GM19438 (cell line): ENCODE results near the gene KCTD5.
"Not testable (repeated sequence)": the region's sequence is repeated elsewhere in the genome, so short reads cannot be mapped to it uniquely, and the experiment has no call there.

Experiments
- ATAC-seq: cut with Tn5 transposase; IDR thresholded peaks from one replicate; pipeline ENCODE4 v1.9.1; 2021; ENCODE audit warnings: low read depth; ENCODE audit not compliant: unreplicated experiment

Gene KCTD5

DNA sequence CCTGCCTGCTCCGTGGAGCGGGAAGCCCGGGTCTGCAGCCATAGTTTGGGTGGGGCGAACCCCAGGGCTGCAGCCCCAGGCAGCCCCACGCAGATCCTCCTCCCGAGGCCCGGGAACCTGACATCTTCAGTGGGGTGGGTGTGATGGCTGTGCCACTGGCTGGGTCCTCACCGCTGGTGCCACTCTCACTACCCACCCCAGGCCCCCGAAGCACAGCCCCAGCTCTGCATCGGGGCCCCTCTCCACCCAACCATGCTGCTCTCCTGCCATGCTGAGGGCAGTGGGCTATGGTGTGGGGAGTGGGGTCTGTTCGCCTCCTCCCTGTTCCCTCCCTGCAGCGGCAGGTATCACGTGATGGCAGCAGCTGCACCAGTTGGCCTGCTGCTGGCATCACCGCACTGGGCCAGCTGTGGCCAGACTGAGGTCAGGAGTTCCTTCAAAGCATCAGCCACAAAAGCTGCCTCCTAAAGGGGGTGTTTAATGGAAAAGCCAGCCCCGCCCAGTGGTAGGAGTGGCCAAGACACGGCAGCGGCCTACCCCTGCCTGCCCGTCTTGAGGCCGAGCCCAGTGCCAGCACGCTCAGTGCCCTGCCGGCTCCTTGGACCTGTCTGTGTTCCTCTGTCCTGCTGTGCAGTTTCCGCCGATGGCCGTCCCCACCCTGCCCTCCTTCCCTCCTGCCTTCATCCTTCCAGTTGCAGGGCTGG lies 10.8 kb downstream of the KCTD5 start:
- no peak for ATAC-seq

- ATAC-seq = not testable (repeated sequence)
These were observed 14.4 kb downstream of the KCTD5 start for GRCh38 chr16:2696601-2697250.

DNA sequence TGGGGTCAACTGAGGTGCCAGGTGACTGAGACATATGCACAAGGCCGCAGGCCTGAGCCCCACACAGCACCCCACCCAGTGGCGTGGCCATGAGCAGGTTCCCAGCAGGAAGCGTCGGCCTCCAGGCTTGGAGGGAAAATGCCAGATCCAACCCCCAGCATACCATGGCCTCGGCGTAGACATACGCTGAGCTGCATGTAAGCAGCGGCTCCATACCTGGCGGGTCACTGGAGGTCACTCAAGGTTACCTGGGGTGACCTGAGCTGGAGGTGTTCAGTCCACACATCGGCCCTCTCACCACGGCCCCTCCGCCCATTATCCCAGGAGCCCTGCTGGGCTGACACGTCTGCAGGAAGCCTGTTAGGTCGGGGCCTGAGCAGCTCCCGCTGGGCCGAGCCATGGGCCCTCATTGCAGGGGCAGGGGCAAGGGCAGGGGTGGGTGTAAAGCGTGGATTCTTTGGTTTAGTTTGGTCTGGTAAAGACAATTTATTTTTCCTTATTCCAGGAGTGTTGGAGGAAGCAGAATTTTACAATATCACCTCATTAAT lies 15.2 kb downstream of the KCTD5 start:
- ATAC-seq = no peak

DNA sequence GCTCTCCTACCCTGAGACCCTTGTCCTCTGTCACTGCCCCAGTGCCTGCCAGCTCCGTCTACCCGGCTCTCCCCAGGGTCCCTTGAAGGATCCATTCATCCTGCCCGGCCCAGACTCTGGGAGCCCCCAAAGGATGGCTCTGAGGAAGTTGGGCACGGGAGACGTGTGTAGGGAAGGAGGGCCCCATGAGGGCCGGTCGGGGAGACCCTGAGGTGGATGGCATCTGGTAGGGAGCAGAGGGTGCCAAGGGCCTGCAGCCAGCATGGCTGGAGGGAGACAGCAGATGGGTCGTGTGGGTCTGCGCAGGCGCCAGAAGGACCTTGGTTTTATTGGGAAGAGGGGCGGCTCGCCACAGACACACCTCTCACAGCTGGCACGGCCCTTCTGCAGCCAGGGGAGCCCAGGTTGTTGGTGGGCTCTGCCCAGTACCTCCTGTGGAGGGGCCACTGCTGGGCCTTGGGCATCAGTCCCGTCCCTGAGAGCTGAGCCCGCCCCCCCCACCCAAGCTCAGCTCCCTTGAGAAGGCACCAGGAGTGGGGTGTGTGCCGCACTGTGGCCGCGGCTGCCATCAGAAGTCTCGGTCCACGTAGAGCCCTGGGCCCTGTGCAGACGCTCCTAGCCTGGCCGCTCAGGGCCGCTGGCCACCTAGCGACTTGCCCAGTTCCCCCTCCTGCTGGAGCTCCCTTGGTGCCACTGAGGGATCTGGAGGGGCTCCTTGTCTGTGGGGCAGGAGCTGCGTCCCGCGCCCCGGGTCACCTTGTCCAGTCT lies 16.0 kb downstream of the KCTD5 start:
- ATAC-seq = no peak

DNA sequence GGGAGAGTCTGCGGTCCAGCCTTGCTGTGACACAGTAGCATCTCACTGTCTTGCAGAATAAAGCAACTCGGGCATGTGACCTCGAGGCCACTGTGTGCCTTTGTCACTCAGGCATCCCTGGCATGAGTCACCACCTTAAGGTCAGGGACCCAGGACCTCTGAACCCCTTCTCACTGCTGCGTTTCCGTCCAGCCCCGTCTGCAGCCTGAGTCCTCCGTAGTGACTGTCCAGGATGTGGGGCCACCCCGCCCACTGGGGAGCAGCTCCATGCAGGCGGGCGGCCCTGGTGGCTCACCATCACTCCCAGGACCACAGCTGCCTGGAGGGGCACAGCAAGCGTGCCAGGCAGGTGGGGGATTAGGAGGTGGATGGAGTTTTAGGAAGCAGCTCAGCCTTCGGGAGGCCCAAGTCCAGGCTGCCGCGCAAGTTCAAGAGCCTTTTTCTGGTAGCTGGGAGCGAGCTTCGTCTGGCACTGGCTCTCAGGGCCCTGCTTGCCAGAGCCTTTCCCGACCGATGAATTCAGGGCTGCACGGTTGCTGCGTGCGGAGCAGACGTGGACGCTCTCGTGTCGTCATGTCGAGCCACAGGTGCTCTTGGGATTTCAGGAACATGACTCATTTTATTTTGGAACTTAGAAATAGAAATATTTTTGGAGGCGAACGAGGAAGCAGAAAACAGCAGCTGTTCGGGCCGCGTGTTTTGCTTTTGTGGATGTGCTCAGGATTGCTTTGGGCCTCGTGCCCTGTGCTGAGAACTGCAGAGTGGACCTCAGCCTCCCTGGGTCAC lies 16.8 kb downstream of the KCTD5 start:
- ATAC-seq = no peak

GRCh38 chr16:2699791-2700600 lies 17.7 kb downstream of the KCTD5 start:
- no peak for ATAC-seq

DNA sequence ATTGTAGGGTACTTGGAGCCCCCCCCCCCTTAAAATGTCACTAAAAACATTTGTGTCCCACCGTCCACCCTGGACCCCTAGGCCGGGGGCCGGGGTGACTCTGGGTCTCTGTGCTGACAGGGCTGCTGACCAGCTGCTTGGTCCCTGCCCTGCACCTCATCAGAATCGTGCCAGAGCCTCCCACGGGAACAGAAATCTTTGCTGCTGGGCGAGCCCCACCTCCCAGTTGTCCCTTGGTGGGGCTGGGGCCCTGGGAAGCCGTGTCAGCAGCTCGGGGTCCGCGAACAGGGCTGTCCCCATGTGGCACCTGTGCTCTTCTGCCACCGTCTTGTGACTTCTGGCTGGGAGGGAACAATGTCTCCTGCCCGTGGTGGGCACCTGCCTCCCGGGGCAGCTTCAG lies 18.5 kb downstream of the KCTD5 start:
- ATAC-seq = no peak

- no peak for ATAC-seq
These were observed 18.9 kb downstream of the KCTD5 start for GRCh38 chr16:2701272-2701671.

GRCh38 chr16:2701713-2702437 lies 19.6 kb downstream of the KCTD5 start:
- no peak for ATAC-seq

GRCh38 chr16:2702438-2702825 lies 20.1 kb downstream of the KCTD5 start:
- no peak for ATAC-seq

GRCh38 chr16:2702871-2703745 lies 20.8 kb downstream of the KCTD5 start:
- no peak for ATAC-seq

DNA sequence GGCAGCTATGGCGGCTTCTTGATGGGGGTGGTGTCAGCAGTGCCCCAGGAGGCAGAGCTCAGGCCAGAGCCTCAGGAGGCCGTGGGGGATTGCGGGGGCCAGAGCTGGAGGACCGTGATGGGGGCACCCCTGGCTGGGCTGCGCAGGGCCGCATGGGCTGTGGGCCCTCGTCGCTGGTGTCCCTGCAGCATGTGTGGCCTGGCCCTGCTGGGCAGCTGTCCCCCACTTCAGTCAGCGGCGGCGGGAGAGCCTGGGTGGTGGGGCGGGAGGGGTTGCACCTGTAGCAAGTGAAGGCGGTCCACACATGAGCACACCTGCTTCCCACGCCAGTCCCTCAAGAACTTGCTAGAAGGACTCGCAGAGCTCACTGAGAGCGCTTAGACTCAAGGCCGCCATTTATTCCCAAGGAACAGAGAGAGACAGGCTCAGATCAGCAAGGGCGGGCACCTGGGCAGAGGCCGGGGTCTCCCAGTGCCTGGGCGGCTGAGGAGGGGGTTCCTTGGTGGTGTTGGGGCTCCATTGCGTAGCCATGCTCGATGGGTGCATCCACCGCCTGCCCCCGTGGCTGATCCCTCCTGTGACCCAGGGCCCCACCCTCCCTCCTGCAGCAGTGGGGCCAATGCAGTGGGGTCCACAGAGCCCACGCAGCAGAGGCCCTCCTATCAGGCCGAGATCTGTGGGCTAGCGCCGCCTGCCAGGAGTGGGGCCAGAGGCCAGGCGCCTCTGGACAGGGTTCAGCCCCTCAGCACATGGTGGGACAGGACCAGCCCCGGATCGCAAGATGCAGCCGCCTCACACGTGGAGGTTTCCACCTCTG lies 22.1 kb downstream of the KCTD5 start:
- no peak for ATAC-seq

GRCh38 chr16:2704983-2705275 lies 22.6 kb downstream of the KCTD5 start:
- ATAC-seq = no peak

- ATAC-seq = no peak
These were observed 23.0 kb downstream of the KCTD5 start for GRCh38 chr16:2705351-2705750.

DNA sequence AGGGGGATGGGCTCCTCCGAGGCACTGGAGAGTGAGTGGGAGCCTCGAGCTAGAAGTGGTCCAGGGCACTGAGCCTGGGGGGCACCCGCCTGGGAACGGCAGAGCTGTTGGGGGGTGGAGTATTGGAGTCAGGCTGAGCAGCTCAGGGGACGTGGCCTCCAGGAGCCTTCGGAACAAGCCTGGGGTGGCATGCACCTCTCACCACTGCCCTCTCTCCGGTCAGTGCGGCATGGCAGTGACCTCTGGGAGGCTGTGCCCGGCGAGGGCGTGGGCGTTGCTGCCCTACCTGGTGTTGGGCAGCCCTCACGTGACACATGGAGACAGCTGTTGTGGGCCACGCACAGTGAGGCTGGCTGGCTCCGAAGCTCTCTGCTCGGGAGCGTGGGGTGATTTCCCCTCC lies 23.8 kb downstream of the KCTD5 start:
- ATAC-seq = no peak

DNA sequence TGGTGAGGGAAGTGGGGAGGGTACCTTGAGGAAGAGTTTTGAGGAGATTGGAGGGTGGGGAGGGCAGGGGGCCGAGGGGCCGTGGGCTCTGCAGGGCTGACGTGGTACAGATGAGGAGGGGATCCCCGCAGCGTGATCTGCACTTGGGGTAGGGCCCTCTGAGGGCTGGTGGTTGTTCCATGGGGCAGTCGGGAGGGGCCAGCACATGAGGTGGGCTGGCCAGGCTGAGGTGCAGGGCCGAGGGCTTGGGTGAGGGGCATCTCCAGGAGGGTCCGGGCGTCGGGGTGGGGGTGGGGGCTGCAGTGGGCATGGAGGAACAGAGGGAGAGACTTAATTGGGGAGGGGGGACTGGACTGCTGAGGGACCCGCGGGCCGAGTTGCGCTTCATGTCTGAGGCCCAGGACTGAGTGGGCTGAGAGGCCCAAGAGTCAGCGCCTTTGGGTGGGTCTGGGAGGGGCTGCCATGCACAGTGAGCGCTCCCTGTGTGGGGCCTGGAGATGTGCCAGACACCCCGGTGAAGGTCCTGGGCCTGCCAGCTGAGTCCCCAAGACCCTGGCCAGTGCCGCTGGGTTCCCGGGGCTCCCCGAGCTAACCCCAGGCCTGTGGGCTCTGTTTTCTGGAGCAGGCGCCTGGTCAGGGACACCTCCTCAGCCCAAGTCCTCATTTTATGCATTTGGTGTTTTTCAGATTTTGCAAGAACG lies 24.4 kb downstream of the KCTD5 start:
- ATAC-seq = no peak
